Mesothelial cell of epicardium (in vitro differentiated cells): Measurements from ENCODE around the gene EMC8. TPM values are rescaled to one million over a fixed set of nuclear protein-coding genes. Genes with fewer than 3 reads are reported as not detected.

Experiments used
- DNase-seq, 2 experiments: peaks; one replicate each; pipeline ENCODE4 v3.0.0; 2021; ENCODE audit warnings: low spot score in 2 of 2; ENCODE audit not compliant: unreplicated experiment in 2 of 2
- H3K27ac Mint-ChIP-seq: 2 replicates; pipeline ENCODE4 v1.8.0; 2021; ENCODE audit warnings: mixed read lengths
- H3K27me3 Mint-ChIP-seq: 2 replicates; pipeline ENCODE4 v1.8.0; 2021; ENCODE audit warnings: low read depth, mixed read lengths
- H3K36me3 Mint-ChIP-seq: 2 replicates; pipeline ENCODE4 v1.8.0; 2021; ENCODE audit warnings: mixed read lengths
- H3K4me1 Mint-ChIP-seq: 2 replicates; pipeline ENCODE4 v1.8.0; 2021; ENCODE audit warnings: mixed read lengths
- H3K4me3 Mint-ChIP-seq: 2 replicates; pipeline ENCODE4 v1.8.0; 2021; ENCODE audit warnings: mild to moderate bottlenecking, moderate library complexity, mixed read lengths
- H3K9me3 Mint-ChIP-seq: 2 replicates; pipeline ENCODE4 v1.8.0; 2021; ENCODE audit warnings: mixed read lengths
- CTCF ChIP-seq: fragments of 200-600 bp; sonication (generic); IDR thresholded peaks from one replicate; pipeline ENCODE4 v1.5.0; 2021; ENCODE audit warnings: antibody characterized with exemption; ENCODE audit not compliant: unreplicated experiment
- total RNA-seq: library from RNA; stranded (reverse); gene quantifications from 3 replicates; pipeline ENCODE4 v1.2.1, GENCODE V29; 2021

Gene EMC8
- total RNA-seq, 1 donor from 2014 or later: 28.7 TPM

GRCh38 chr16:85782451-85782850, 16.9 kb downstream of the EMC8 start:
- H3K9me3 Mint-ChIP-seq: no peaks in the 10 kb centered on the region
- no peak overlapping the region for H3K27ac Mint-ChIP-seq
- H3K4me3 Mint-ChIP-seq: no peak overlapping the region
- H3K4me1 Mint-ChIP-seq: no peaks in the 10 kb centered on the region
- no peak for TF ChIP-seq CTCF
- no peak for DNase-seq
- peaks cover 28% of the 10 kb centered on the region for H3K36me3 Mint-ChIP-seq
- H3K27me3 Mint-ChIP-seq: no peaks in the 10 kb centered on the region

- DNase-seq: no peak
- no peaks in the 10 kb centered on the region for H3K27me3 Mint-ChIP-seq
- no peaks in the 10 kb centered on the region for H3K9me3 Mint-ChIP-seq
- H3K4me3 Mint-ChIP-seq: no peak overlapping the region
- no peaks in the 10 kb centered on the region for H3K4me1 Mint-ChIP-seq
- H3K36me3 Mint-ChIP-seq: peaks cover 28% of the 10 kb centered on the region
- no peak overlapping the region for H3K27ac Mint-ChIP-seq
- TF ChIP-seq CTCF: no peak
Measured at GRCh38 chr16:85781695-85782370, 17.5 kb downstream of the EMC8 start.

GRCh38 chr16:85781156-85781555, 18.2 kb downstream of the EMC8 start:
- no peaks in the 10 kb centered on the region for H3K27me3 Mint-ChIP-seq
- peaks cover 29% of the 10 kb centered on the region for H3K36me3 Mint-ChIP-seq
- no peak for TF ChIP-seq CTCF
- no peak for DNase-seq
- H3K9me3 Mint-ChIP-seq: no peaks in the 10 kb centered on the region
- H3K4me3 Mint-ChIP-seq: no peak overlapping the region
- H3K27ac Mint-ChIP-seq: no peak overlapping the region
- H3K4me1 Mint-ChIP-seq: no peaks in the 10 kb centered on the region

- DNase-seq: no peak
- Mint-ChIP-seq H3K27me3 (no peaks in the 10 kb centered on the region), H3K9me3 (no peaks in the 10 kb centered on the region), H3K4me1 (no peaks in the 10 kb centered on the region), H3K27ac (no peak overlapping the region), H3K4me3 (no peak overlapping the region), H3K36me3 (peaks cover 22% of the 10 kb centered on the region)
- TF ChIP-seq CTCF: no peak
Measured at GRCh38 chr16:85780281-85780680, 19.1 kb downstream of the EMC8 start.

GRCh38 chr16:85778873-85779272, 20.5 kb downstream of the EMC8 start:
- Mint-ChIP-seq H3K27ac (no peak overlapping the region), H3K4me1 (no peaks in the 10 kb centered on the region), H3K36me3 (peaks cover 22% of the 10 kb centered on the region), H3K4me3 (no peak overlapping the region), H3K27me3 (no peaks in the 10 kb centered on the region), H3K9me3 (no peaks in the 10 kb centered on the region)
- no peak for TF ChIP-seq CTCF
- DNase-seq: no peak
